ENCODE measurements around the gene TFF3.

GRCh38 chr21:42358261-42358660 is 43.1 kb upstream of the TFF3 start:
- TF ChIP-seq POLR2A (IDR thresholded peaks at IDR 0.05; ENCODE audit: low read length) (no peak), GATA1 (IDR thresholded peaks at IDR 0.05; ENCODE audit: low read depth, low read length) (no peak)

Data from erythroblast (primary cell).